B cell (primary cell): ENCODE results near the gene CCL22. TPM values are rescaled to one million over a fixed set of nuclear protein-coding genes. Genes with fewer than 3 reads are reported as not detected.

Source experiments
- ATAC-seq: fragments of 200-7000 bp; cut with Tn5 transposase; one replicate; pipeline ENCODE4 v1.10.0; 2021; ENCODE audit warnings: low read depth, mild to moderate bottlenecking, moderate number of reproducible peaks, moderate library complexity
- CTCF ChIA-PET: fragments of 350-600 bp; sonication (Branson Sonifier 250); formaldehyde crosslinking; loops from one replicate; lab custom pipeline; 2021; ENCODE audit warnings: antibody characterized with exemption, inconsistent platforms; lab: Charles Lee
- POLR2A ChIA-PET: fragments of 350-600 bp; sonication (Branson Sonifier 250); formaldehyde crosslinking; loops from one replicate; lab custom pipeline; 2021; ENCODE audit warnings: antibody characterized with exemption; lab: Charles Lee
- DNase-seq: peaks from one replicate; pipeline ENCODE4 v3.0.0; 2013
- H2AFZ ChIP-seq: 2 replicates; pipeline ENCODE4 v1.6.1; 2012; ENCODE audit warnings: mild to moderate bottlenecking, low read depth, low read length; ENCODE audit not compliant: insufficient read depth, poor library complexity, severe bottlenecking
- H3K27ac ChIP-seq, 2 donors: 1 replicate in 1 of 2; 2 replicates in 1 of 2; pipeline ENCODE4 v1.5.1; 2012 to 2013; ENCODE audit warnings: low read length in 2 of 2, mild to moderate bottlenecking in 2 of 2, moderate library complexity in 1 of 2
- H3K27me3 ChIP-seq, 4 experiments: fragments of 200-600 bp in 1 of 4; sonication (generic) in 1 of 4; replicated peaks in 1 of 4; 1 replicate in 2 of 4; 2 replicates in 2 of 4; pipeline versions ENCODE4 v1.6.1 to v1.7.0; 2013 to 2016; ENCODE audit warnings: low read length in 3 of 4, mild to moderate bottlenecking in 2 of 4, mixed read lengths in 1 of 4, moderate library complexity in 1 of 4; ENCODE audit not compliant: insufficient read depth in 4 of 4, control insufficient read depth in 3 of 4; ENCODE audit errors: control extremely low read depth in 1 of 4
- H3K36me3 ChIP-seq, 2 experiments: replicated peaks in 1 of 2; 1 replicate in 1 of 2; 2 replicates in 1 of 2; pipeline versions ENCODE4 v1.6.1 to v1.7.1; 2013; ENCODE audit warnings: low read length in 1 of 2; ENCODE audit not compliant: insufficient read depth in 2 of 2, control insufficient read depth in 1 of 2; ENCODE audit errors: control extremely low read depth in 1 of 2, extremely low read depth in 1 of 2
- H3K4me1 ChIP-seq, 2 donors: fragments of 200-600 bp in 1 of 2; sonication (generic) in 1 of 2; 1 replicate in 1 of 2; 2 replicates in 1 of 2; pipeline versions ENCODE4 v1.5.1 to v1.6.1; 2013 to 2017; ENCODE audit warnings: low read length in 2 of 2; ENCODE audit not compliant: control insufficient read depth in 2 of 2, insufficient read depth in 2 of 2
- H3K4me2 ChIP-seq: replicated peaks from 2 replicates; pipeline ENCODE3; 2012; ENCODE audit warnings: mild to moderate bottlenecking, low read depth, low read length; ENCODE audit not compliant: poor library complexity, severe bottlenecking
- H3K4me3 ChIP-seq, 5 experiments: fragments of 200-600 bp in 1 of 5; sonication (generic) in 1 of 5; 1 replicate in 3 of 5; 2 replicates in 2 of 5; pipeline versions ENCODE4 v1.5.1 to v1.7.0; 2011 to 2016; ENCODE audit warnings: low read length in 4 of 5, mild to moderate bottlenecking in 4 of 5, low read depth in 2 of 5, control low read depth in 1 of 5, moderate library complexity in 1 of 5; ENCODE audit not compliant: insufficient read depth in 1 of 5; ENCODE audit errors: control extremely low read depth in 1 of 5, extremely low read depth in 1 of 5
- H3K79me2 ChIP-seq: fragments of 200-600 bp; sonication (generic); one replicate; pipeline ENCODE4 v1.6.0; 2016; ENCODE audit warnings: low read length; ENCODE audit not compliant: control insufficient read depth, insufficient read depth
- H3K9ac ChIP-seq: fragments of 200-600 bp; sonication (generic); 2 replicates; pipeline ENCODE4 v1.6.1; 2017; ENCODE audit warnings: mild to moderate bottlenecking, low read length, moderate library complexity
- H3K9me3 ChIP-seq, 3 donors: one replicate each; pipeline versions ENCODE4 v1.6.1 to v1.7.1; 2013; ENCODE audit warnings: low read length in 2 of 3; ENCODE audit not compliant: control insufficient read depth in 2 of 3, insufficient read depth in 1 of 3; ENCODE audit errors: control extremely low read depth in 1 of 3
- H4K20me1 ChIP-seq: 2 replicates; pipeline ENCODE4 v1.6.0; 2012; ENCODE audit warnings: mild to moderate bottlenecking, low read length; ENCODE audit not compliant: insufficient read depth, control insufficient read depth, poor library complexity, severe bottlenecking
- H3K27ac Mint-ChIP-seq: one replicate; pipeline ENCODE4 v1.8.0; 2021; ENCODE audit warnings: mixed read lengths
- H3K27me3 Mint-ChIP-seq: one replicate; pipeline ENCODE4 v1.8.0; 2021; ENCODE audit warnings: mixed read lengths
- H3K4me1 Mint-ChIP-seq: one replicate; pipeline ENCODE4 v1.8.0; 2021; ENCODE audit warnings: mixed read lengths
- H3K4me3 Mint-ChIP-seq: one replicate; pipeline ENCODE4 v1.8.0; 2021; ENCODE audit warnings: mixed read lengths
- H3K9me3 Mint-ChIP-seq: one replicate; pipeline ENCODE4 v1.8.0; 2022; ENCODE audit warnings: mixed read lengths; ENCODE audit not compliant: insufficient read depth
- EZH2 ChIP-seq: IDR thresholded peaks from 2 replicates; pipeline ENCODE4 v1.6.1; 2012; ENCODE audit warnings: borderline replicate concordance, low read depth, mild to moderate bottlenecking, moderate library complexity, low read length; ENCODE audit not compliant: insufficient read depth, poor library complexity, severe bottlenecking
- WGBS: methylation state at CpG from one replicate; pipeline ENCODE4 v1.1.5; 2013; ENCODE audit warnings: missing lambda C conversion rate; ENCODE audit not compliant: insufficient coverage; 5-methylcytosine and 5-hydroxymethylcytosine counted together
- intact Hi-C: fragments of 100-400 bp; cut with micrococcal nuclease; formaldehyde crosslinking; loops from one replicate; pipeline ENCODE4 v1.10.0; 2022
- polyA plus RNA-seq: library from polyadenylated mRNA; depleted of rRNA; stranded (reverse); fragments of >200 nt; gene quantifications from 2 replicates; pipeline ENCODE4 v1.2.3, GENCODE V29; 2012
- total RNA-seq, 2 donors: library from RNA; stranded (reverse); fragments of 120-200 nt in 1 of 2; gene quantifications; 1 replicate in 1 of 2; 2 replicates in 1 of 2; pipeline versions ENCODE4 v1.2.3 to v1.2.4, GENCODE V29; 2013 to 2022
- TF ChIP-seq, protein P1 (sequence below): fragments of 200-600 bp; IDR thresholded peaks from one replicate; pipeline ENCODE4 v1.8.0; 2022; ENCODE audit warnings: antibody characterized with exemption, mild to moderate bottlenecking

CCL22 gene
- total and polyA plus RNA-seq, 2 donors (not counting 1 experiment from before 2014, with no cell fraction given), result 0.04 to 91.5 TPM

- H2AFZ ChIP-seq, result peak overlapping the region; percentile 30
- peak overlapping the region in 2 of 5 experiments; percentile 4 to 24 for H3K4me3 ChIP-seq
- peaks cover 34 to 56% of the 10 kb centered on the region in 2 donors for H3K4me1 ChIP-seq
- DNase-seq, result peak; percentile 59
- no peaks in the 10 kb centered on the region for H3K27me3 ChIP-seq
- intact Hi-C loops, result no loop called here
- H3K27me3 Mint-ChIP-seq, result no peaks in the 10 kb centered on the region
- 3% methylated on average over 5 of the region's 11 CpGs for WGBS
- no peaks in the 10 kb centered on the region for H4K20me1 ChIP-seq
- peak; percentile 49 for ATAC-seq
- peak overlapping the region; percentile 70 for H3K4me2 ChIP-seq
- peak overlapping the region; percentile 85 for H3K27ac Mint-ChIP-seq
- H3K9me3 Mint-ChIP-seq, result no peaks in the 10 kb centered on the region
- ChIA-PET POLR2A (interaction anchor here (0.6 kb wide), 1 partner anchor 68 kb away, joined by 4 read pairs; no protein-coding TSS in a partner anchor), CTCF (interaction anchor here (1.0 kb wide), 1 partner anchor 32 kb away, joined by 3 read pairs; no protein-coding TSS in a partner anchor)
- H3K27ac ChIP-seq, result peak overlapping the region in 1 of 2 donors; percentile 28
- TF ChIP-seq, protein P1, sequence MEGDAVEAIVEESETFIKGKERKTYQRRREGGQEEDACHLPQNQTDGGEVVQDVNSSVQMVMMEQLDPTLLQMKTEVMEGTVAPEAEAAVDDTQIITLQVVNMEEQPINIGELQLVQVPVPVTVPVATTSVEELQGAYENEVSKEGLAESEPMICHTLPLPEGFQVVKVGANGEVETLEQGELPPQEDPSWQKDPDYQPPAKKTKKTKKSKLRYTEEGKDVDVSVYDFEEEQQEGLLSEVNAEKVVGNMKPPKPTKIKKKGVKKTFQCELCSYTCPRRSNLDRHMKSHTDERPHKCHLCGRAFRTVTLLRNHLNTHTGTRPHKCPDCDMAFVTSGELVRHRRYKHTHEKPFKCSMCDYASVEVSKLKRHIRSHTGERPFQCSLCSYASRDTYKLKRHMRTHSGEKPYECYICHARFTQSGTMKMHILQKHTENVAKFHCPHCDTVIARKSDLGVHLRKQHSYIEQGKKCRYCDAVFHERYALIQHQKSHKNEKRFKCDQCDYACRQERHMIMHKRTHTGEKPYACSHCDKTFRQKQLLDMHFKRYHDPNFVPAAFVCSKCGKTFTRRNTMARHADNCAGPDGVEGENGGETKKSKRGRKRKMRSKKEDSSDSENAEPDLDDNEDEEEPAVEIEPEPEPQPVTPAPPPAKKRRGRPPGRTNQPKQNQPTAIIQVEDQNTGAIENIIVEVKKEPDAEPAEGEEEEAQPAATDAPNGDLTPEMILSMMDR, result no peak
- TF ChIP-seq EZH2, result no peak
- peak overlapping the region; percentile 59 for H3K4me3 Mint-ChIP-seq
- H3K9ac ChIP-seq, result peak overlapping the region; percentile 28
- H3K79me2 ChIP-seq, result no peaks in the 10 kb centered on the region
- peaks cover 0 to 4% (median 0%) of the 10 kb centered on the region in 3 donors for H3K9me3 ChIP-seq
- no peaks in the 10 kb centered on the region for H3K36me3 ChIP-seq
- H3K4me1 Mint-ChIP-seq, result peaks cover 65% of the 10 kb centered on the region
Measured at GRCh38 chr16:57384248-57385070, 25.9 kb downstream of the CCL22 start.

DNA sequence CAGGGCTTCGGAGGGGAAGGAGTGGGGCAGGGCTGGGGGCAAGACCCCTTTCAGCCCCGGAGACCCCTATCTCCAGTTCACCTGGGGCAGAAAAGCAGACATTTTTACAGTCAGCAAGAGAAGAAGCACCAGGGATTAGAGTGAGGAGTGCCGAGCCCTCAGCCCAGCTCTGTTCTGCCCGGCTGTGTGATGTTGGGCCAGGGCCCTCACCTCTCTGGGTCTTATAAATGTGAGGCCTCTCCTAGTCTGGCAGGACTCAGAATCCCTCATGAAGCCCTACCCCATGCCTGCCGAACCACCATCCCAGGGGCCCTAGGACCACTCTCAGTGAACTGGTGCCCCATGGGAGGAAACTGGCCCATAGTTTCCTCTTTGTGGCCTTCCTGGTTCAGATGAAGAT lies 26.5 kb downstream of the CCL22 start:
- WGBS, result 77% methylated on average over 4 of the region's 5 CpGs
- peak overlapping the region; percentile 59 for H3K4me3 Mint-ChIP-seq
- H3K27ac Mint-ChIP-seq, result no peak overlapping the region
- Histone ChIP-seq H2AFZ (no peak overlapping the region), H3K27ac (no peak overlapping the region), H4K20me1 (no peaks in the 10 kb centered on the region), H3K4me2 (peak overlapping the region; percentile 70), H3K4me3 (no peak overlapping the region), H3K9ac (no peak overlapping the region), H3K79me2 (no peaks in the 10 kb centered on the region), H3K4me1 (peaks cover 34 to 56% of the 10 kb centered on the region in 2 donors), H3K36me3 (no peaks in the 10 kb centered on the region), H3K9me3 (peaks cover 0 to 4% (median 0%) of the 10 kb centered on the region in 3 donors), H3K27me3 (no peaks in the 10 kb centered on the region)
- no peak for ATAC-seq
- intact Hi-C loops, result no loop called here
- CTCF ChIA-PET, result interaction anchor here (1.0 to 1.9 kb wide), 3 partner anchors 29 to 32 kb away, joined by 3 to 6 read pairs (median 3); no protein-coding TSS in a partner anchor
- H3K27me3 Mint-ChIP-seq, result no peaks in the 10 kb centered on the region
- H3K9me3 Mint-ChIP-seq, result no peaks in the 10 kb centered on the region
- DNase-seq, result no peak
- peaks cover 65% of the 10 kb centered on the region for H3K4me1 Mint-ChIP-seq
- TF ChIP-seq EZH2, result no peak
- TF ChIP-seq, protein P1, result no peak
- POLR2A ChIA-PET, result no interaction called here
